Measurements from ENCODE around the gene KIF5C.
A peak's percentile ranks its signal among the peaks of the same experiment; 100 is the strongest.

The KIF5C gene

DNA sequence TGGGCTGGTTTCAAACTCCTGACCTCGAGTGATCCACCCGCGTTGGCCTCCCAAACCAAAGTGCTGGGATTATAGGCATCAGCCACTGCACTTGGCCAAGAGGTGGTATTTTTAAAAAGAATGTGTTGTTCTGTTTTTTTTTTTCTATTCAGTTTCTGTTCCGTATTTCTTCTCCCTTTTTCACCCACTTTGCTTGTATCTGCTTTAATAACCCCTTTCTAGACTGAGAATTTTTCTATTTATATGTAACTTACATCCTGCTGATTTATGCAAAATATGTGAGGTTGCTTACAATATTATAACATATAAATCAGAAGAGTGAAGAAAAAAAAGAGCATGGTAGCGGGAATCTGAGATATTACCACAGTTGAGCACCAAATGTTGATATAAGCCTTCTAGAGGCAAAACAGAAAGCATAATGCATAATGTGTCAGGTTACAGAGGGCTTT, 146.3 kb downstream of the KIF5C start:
- DNase-seq, result peak; percentile 92

DNA sequence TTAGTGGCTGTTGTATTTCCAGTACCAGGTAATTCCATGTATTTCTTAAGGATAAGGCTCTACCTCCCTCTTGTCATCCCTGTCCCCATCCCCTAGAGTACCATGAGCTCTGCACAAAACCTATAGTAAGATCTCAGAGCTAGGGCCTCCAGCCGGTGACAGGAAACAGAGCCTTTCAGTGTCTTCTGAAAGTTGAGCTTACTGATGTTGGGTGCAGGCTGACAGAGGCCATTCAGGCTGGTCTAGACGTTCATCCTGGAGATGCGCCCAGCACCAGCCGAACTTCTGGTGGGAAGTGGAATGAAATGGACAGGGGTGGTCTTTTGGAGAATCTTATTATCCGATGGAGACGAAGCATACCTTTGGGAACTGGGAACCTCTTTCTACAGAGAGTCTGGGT, 146.7 kb downstream of the KIF5C start:
- no peak for DNase-seq

DNA sequence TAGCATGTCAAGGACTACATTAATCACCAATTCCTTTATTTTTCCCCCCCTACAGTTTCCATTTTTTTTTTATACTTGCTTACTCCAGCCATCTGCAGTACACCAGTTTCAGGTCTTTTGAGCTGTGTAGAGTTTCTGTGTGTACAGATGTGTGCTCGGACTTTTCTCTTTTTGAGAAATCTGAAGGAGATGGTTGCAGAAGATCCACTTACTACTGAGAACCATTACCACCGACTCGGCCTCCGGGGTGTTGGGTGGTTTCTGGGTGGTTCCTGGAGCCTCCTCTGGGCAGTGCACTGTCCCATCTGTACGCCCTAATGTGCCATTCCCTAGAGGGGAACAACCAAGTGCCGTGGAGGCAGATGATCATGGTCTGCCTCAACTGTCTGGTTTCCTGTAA, 148.1 kb downstream of the KIF5C start:
- no peak for DNase-seq

DNA sequence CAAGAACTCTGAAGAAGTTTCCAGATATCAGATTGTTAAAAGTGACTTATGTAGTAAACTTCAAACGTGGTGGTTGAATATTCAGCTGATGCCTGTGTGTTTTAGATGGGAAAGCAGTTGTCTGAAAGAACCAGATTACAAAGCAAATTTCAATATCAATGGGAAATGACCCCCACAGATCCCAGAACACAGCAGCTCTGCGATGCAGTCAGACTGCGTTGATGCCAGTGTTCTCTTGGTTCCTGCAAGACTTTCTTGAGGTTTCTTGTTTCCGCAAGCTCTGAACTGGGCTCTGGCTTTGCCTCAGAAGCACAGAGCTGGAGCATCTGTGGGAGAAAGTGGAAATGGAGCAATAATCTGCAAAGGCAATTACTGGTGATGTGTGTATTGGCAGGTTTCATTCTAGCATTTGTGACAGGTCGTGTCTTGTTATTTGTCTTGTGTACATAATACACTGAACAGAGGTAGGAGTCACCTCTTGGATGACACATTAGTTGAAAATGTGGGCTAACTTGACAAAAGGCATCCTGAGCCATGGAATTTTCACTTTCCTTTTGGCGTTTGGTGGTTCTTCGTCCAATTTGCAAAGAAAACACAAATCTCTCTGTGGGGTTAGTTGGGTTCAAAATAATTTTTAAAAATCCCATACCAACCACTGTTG, 152.7 kb downstream of the KIF5C start:
- DNase-seq, result peak; percentile 9

DNA sequence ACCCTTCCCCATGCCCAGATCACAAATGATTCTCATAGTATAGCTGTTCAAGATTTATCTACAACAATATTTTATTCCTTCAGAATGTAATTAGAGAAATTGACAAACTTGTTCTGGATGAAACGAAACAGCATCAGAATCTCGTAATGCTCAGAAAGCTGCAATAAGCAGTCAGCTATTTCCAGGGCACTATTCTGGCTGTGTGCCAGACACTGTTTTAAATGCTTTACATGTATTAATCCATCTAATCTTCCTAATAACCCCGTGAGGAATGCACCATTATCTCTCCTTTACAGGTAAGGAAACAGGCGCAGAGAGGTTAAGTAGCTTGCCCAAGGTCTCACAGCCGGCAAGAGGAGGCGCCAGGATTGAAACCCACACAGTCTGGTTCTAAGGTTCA, 153.3 kb downstream of the KIF5C start:
- no peak for DNase-seq

DNA sequence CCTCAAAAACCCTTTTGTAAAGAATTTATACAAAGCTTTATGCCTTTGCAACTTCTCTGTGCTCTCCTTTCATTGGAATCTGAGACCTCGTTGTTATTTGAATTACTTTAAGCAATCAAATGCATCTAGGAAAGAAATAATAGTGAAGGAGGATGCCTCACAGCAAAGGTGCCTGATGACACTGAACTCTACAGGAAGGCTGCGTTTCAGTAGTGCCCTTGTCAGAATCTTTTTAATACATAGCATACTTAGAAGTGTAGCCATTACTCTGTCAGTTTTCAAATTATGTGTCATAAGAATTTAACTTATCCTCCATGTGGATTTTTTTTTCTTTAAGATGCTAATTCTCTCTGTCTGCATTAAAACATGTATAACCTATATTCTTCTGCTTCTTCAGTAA, 153.9 kb downstream of the KIF5C start:
- DNase-seq, result no peak

DNA sequence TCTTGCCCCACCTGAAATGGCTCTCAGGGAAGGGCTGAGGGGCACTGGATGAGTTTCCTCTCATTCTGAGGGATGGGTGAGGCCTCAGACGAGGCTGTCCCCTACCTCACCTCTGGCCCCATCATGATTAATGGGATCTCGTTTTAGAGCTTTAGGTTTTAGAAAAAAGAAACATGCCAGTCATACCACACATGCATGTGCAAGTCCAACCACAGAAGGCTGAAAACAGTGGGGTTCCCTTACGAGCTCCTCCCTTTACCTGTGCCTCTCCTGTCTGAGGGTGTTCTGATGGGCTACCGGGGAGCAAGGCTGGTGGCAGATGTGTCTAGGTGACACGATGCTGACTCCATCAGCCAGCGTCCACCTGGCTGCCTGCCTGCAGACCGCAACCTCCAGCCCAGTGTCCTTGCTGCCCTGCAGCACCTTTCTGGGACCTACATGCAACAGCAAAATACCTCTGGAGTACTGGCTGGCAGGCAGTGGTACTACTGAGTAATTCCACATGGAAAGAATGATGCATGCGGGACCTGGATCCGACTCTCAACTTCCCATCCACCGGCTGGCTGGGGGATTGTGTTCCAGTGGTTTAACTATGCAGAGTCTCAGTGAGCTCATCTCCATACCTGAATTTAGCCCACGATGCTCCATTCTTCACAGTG, 154.4 kb downstream of the KIF5C start:
- no peak for DNase-seq

DNA sequence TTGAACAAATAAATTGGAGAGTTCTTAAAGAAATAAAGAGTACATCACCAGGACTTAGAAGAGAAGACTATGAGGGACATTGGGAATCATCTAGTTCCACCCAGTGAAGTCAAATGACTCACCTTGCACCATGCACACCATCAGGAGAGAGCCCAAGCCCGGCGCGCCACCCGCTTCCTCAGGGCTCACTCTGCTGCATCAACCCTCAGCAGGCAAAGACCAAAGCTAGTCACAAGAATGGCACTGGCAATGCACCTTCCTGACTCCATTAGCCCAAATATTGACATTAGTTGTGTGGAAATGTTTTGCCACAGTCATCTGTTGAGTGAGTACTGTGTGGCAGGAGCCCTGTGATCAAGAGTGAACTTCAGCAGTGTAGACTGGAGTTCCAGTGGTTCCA, 156.4 kb downstream of the KIF5C start:
- DNase-seq, result no peak

DNA sequence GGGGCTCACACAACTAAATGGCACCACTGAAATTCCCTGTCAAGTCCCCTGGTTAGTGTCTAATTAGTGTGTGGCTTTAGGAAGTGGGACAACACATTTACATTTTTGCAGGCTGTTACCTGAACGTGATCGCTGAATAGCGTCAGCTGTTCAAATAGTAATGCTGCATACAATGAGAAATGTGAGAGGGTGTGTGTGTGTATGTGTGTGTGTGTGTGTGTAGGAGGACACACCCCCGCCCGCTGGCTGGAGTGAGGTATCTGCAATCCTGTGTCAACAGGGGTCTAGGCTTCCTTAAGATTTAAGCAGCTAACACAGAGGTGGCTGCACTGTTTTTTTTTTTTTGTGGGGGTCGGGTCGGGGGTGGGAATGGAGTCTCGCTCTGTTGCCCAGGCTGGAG, 158.7 kb downstream of the KIF5C start:
- no peak for DNase-seq

DNA sequence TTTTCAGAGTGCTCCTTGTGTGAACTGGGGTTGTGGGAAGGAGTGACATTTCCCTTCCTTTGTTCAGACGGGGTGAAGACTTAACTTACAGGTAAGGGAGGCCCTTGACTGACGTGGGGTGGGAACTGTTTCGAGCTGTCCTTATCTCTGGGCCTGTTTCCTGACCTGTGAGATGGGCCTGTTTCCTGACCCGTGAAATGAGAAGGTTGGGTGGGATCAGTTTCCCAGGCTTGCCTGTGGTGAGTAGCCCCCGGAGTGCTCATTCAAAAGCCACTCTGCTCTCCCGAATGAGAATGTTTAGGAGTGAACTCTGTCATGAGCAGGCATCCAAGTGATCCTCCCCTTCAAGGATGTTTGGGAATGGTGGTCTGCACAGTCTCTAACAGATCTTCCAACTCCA, 159.4 kb downstream of the KIF5C start:
- no peak for DNase-seq

DNA sequence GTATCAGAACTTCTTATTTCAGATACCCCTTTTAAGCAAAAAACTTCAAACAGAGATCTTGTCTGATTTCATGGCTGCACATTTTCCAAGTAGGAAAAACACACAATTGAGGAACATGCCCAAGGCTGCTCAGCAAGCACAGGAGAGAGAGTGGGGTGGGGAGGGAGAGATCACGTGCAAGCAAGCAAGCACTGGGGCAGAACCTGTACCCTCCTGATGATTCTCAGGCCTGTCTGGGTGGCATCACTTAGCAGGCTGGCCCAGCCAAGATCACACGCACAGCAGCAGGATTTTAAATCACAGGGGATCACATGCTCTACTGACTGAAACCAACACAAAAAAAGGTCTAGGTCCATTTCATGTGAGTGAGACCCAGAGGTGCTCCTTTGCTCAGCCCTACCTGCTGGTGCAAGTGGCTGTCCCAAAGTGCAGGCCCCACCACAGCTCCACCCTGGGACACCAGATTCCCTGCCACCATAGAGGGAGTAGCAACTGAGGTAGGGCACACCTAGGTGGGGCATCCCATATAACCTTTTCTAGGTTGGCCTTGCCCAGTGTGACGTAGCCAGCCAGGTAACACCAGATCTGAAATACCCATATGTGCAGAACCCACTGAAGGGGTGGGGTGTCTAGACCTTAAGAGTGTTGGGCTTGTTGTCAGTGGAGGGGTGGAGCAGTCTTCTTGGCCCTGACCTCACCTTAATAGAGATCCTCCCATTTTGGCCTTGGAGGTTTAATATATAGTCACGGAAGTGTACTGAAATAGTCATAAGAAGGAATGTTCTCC, 161.7 kb downstream of the KIF5C start:
- DNase-seq, result no peak

DNA sequence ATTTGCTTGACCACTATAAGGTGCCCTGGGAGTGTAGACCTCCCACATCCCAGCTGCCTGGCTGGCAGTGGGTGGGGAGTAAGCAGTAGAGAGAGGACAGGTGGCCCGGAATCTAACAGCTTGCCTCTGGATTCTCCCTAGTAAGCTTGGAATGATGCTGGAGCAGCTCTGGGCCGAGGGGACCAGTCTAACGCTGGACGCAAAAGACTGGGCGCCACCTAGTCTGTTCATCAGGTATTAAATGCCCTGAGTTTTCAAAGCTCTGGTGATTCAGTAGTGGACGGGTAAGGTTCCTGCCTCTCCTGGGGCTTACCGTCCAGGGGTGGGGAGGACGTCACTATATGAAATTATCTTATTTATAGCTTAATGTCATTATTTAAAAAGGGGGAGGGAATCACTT, 162.8 kb downstream of the KIF5C start:
- DNase-seq, result no peak

DNA sequence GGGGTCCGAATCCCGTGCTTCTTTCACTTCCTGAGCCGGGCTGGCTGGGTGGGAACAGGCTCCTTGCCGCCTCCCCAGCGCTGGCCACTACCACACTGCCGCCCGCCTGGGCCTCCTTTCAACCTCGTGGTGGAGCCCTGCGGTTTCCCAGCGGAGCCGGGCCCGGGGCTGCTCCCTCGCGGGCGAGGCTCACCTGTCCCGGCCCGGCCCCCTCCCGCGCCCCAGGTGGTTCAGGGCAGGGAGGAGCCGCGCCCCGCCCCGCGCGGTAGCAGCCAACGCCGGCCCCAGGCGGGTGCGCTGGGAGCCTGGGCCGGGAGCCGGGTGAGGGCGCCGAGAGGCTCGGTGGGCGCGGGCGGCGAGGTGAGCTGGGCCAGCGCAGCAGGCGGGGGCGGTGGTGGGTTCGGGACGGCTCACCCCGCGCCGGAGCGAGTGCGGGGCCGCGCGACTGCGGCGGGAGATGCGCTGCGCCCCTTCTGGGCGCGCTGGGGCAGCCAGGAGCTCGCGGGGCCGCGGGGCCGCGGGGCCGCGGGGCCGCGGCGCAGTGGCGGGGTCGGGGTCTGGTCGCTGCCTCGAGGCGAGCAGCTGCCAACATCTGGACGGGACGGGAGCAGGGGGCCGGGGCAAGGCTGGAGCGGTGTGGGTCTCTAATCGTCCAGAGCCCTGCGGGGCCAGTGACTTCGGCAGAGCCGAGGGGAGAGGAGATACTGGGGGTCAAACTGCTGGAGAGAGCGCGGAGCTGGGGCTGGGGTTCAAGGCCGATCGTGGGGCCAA, 163.6 kb downstream of the KIF5C start, which contains the start of gene LYPD6B:
LYPD6B (plus strand) TSS at position 258 of the 771 bp plus-strand sequence. CDS start 92,250 bp downstream, outside the sequence.
- DNase-seq, result no peak

DNA sequence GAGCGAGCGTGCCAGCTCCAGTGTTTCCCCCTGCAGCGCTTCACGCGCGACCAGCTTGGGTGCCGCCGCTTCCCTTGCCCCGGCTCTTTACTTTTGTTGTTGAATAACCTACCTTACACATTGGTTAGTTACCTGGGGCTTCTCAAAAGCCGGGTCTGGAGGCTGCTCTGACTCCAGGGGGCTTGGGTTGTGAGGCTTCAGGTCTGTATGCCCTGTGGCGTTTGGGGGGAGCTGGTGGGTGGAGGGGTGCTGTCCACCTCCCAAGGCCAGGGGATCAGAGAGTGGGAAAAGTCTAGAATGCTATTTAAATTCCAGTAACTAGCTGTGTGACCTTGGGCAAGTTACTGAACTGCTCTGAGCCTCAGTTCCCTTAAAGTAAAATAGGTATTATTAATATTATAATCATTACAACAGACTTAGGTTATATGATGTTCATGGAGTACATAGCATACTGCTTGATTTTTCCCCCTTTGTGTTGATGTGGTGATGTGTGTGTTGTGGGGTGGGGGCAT, 164.2 kb downstream of the KIF5C start:
- no peak for DNase-seq

DNA sequence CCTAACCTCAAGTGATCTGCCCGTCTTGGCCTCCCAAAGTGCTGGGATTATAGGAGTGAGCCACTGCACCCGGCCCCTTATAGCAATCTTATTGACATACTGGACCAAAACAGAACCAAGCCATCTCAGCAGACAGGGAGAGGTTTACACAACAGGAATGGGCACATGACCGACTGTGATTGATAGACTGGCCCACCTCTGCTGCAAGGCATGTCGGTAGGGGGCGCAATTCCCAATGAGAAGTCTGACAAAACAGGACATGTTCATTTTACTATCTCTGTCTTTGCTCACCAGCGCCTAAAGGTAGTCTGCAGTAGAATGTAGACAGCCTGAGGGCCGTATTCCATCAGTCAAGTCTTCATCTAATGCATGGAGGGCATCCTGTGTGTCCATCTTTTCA, 165.4 kb downstream of the KIF5C start:
- peak; percentile 9 for DNase-seq

DNA sequence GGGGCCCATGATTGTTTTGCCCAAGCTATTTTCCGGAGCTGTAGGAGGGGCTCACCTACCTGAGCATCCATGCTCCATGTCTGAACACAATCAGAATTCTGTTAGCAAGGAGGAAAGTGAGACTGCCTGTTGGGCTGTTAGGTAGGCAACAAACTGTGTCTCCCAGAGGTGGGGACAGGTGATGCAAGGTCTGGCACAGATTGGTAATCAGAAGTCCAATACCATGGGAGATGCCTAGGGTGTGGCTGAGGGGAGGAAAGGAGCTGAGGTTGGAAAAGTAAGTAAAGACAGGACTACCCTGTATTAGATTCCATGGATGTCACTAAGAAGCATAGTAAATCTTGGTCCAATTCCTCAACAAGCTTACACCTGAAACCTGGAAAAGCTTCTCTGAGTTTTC, 166.5 kb downstream of the KIF5C start:
- DNase-seq, result no peak

DNA sequence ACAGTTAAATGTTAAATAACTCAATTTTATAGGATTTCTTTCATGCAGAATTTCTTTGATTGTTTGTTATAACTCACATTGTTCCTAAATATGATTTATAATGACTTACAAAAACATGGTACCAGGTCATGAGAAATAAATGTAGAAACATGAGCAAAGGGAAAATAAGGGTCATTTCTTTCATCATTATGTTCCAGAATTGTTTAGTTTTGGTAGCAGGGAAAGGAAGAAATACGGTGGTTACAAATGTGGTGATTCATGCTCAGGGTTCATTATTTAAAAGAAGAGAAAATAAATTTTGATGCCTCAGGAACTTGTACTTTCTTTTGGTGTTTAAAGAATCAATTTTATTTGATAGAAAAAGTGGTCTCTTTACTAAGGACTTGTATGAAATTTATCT, 167.9 kb downstream of the KIF5C start:
- DNase-seq, result no peak

DNA sequence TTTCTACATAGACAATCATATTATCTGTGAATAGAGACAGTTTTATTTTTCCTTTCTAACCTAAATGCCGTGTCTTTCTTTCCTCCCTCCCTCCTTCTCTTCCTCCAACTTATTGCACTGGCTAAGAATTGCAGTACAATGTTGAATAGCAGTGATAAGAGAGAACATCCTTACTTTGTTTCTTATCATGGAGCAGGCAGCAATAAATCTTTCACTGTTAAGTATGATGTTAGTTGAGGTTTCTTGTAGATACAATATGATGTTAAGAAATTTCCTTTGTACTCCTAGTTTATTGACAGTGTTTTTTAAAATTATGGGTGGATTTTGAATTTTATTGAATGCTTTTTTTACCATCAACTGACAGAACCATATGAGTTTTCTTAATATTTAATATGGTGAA, 169.5 kb downstream of the KIF5C start:
- no peak for DNase-seq

DNA sequence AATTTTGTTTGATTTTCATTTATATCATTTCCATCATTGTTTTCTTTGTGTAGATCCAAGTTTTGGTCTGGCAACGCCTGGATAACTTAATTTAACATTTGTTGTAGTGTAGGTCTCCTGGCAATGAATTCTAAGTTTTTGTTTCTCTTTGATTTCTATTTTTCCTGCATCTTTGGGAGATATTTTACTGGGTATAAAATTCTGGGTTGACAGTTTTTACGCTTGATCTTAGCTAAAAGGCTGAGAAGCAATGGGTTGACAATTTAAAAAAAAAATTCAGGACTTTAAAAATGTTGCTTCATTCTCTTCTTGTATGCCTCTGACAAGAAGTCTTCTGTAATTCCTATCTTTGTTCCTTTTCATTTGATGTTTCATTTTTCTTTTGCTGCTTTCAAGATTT, 172.1 kb downstream of the KIF5C start:
- no peak for DNase-seq

DNA sequence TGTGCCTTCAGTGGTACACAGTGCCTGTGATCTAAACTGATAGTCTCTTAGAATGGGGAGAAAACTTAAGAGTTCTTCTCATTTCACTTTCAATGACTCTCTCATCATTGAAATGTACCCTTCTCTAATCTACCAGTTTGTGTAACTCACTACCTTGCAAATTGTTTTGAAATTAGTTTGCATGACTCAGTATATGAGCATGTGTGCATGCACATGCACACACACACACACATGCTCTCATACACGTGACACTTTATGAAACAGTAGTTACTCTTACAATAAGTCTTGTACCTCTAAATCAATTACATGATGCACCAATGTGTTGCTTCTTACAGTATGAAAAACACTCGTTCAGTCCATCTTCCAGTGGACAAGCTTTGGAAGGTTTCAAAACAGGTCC, 174.1 kb downstream of the KIF5C start:
- DNase-seq, result no peak

DNA sequence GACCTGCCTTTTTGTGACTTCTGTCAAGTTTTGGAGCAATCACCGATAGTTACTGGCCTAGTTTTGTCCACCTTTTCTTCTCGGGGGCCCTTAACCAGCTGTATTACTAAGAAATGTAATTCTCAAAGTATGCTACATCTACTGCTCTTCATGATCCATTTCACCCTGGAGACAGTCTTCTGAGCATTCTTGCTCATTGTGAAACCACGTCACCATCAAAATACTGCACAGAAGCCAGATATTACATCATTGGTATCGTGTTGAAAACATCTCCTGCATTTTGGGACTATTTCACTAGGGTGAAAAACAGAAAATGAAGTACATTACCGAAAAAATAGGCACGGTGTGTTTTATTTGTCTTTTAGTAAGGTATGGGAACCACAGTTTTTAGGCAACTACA, 175.2 kb downstream of the KIF5C start:
- DNase-seq, result peak; percentile 4

DNA sequence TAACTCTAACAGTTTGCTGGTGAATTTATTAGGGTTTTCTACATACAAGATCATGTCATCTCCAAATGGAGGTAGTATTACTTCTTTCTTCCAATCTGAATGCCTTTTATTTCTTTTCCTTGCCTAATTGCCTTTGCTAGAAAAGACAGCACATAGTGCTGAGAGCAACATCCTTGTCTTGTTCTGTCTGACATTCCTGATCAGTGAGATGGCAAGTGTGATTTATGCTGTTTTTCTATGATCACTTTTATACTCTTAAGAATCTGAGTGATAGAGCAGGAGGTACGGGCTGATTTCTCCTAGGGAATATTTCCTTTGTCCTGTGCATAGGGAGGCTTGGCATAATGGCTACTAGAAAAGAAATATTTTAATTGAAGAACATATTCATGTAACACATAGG, 180.7 kb downstream of the KIF5C start:
- DNase-seq, result no peak

Measured in MV-4-11 (cell line).